H1 (cell line): Measurements from ENCODE around the gene TMEM35A. TPM values are rescaled to one million over a fixed set of nuclear protein-coding genes. Genes with fewer than 3 reads are reported as not detected.

ENCODE experiments used
- CTCF ChIA-PET: fragments of 300-600 bp; sonication (Branson Sonifier 250); formaldehyde crosslinking; loops from one replicate; lab custom pipeline; 2021; ENCODE audit not compliant: partially characterized antibody; lab: Charles Lee
- POLR2A ChIA-PET: fragments of 300-600 bp; sonication (Branson Sonifier 250); formaldehyde crosslinking; loops from one replicate; lab custom pipeline; 2021; ENCODE audit warnings: inconsistent platforms; ENCODE audit not compliant: partially characterized antibody; lab: Charles Lee
- DNase-seq, 2 experiments: peaks; one replicate each; pipeline versions ENCODE4 v3.0.0 to v3.0.0-alpha.2; 2010 to 2022; ENCODE audit warnings: low spot score in 2 of 2, low read depth in 1 of 2, mixed read lengths in 1 of 2
- FAIRE-seq: peaks from 2 replicates; lab custom pipeline; 2011; peaks lifted over from hg19 to GRCh38; lab: Jason Lieb, UNC
- H2AFZ ChIP-seq: 2 replicates; pipeline ENCODE4 v1.8.1; 2012; ENCODE audit warnings: low read length, inconsistent platforms
- H2AK5ac ChIP-seq: 2 replicates; pipeline ENCODE4 v1.6.1; 2013; ENCODE audit warnings: low read depth, low read length
- H2BK120ac ChIP-seq: replicated peaks from 2 replicates; pipeline ENCODE3; 2013; ENCODE audit warnings: low read depth, low read length, inconsistent platforms
- H2BK12ac ChIP-seq: 2 replicates; pipeline ENCODE4 v1.6.1; 2013; ENCODE audit warnings: low read depth, low read length
- H2BK15ac ChIP-seq: 2 replicates; pipeline ENCODE4 v1.6.1; 2013; ENCODE audit warnings: low read length
- H2BK20ac ChIP-seq: 2 replicates; pipeline ENCODE4 v1.6.1; 2013; ENCODE audit warnings: low read length
- H2BK5ac ChIP-seq: 2 replicates; pipeline ENCODE4 v1.6.1; 2013; ENCODE audit warnings: low read depth, low read length
- H3K14ac ChIP-seq: 2 replicates; pipeline ENCODE4 v1.6.1; 2013; ENCODE audit warnings: inconsistent platforms; ENCODE audit not compliant: insufficient read length
- H3K18ac ChIP-seq: 2 replicates; pipeline ENCODE4 v1.6.1; 2013; ENCODE audit warnings: low read length; ENCODE audit errors: extremely low read depth
- H3K23ac ChIP-seq: 2 replicates; pipeline ENCODE4 v1.6.1; 2013; ENCODE audit warnings: inconsistent platforms; ENCODE audit not compliant: insufficient read length
- H3K23me2 ChIP-seq: 2 replicates; pipeline ENCODE4 v1.6.1; 2013; ENCODE audit warnings: low read depth, low read length
- H3K27ac ChIP-seq: 2 replicates; pipeline ENCODE4 v1.6.1; 2011; ENCODE audit warnings: low read depth, low read length, inconsistent platforms
- H3K27me3 ChIP-seq, 4 experiments: replicated peaks in 1 of 4; 1 replicate in 1 of 4; 2 replicates in 3 of 4; pipeline versions ENCODE4 v1.6.1 to v1.8.1; 2011 to 2013; ENCODE audit warnings: low read length in 3 of 4, mild to moderate bottlenecking in 3 of 4, inconsistent platforms in 2 of 4, mixed read lengths in 2 of 4, moderate library complexity in 1 of 4; ENCODE audit not compliant: control insufficient read depth in 3 of 4, insufficient read depth in 3 of 4; ENCODE audit errors: extremely low read depth in 1 of 4
- H3K36me3 ChIP-seq, 4 experiments: 2 replicates each; pipeline versions ENCODE4 v1.6.1 to v1.8.1; 2011 to 2013; ENCODE audit warnings: mild to moderate bottlenecking in 4 of 4, low read length in 3 of 4, moderate library complexity in 2 of 4, control low read depth in 1 of 4, inconsistent platforms in 1 of 4; ENCODE audit not compliant: insufficient read depth in 4 of 4, control insufficient read depth in 2 of 4
- H3K4ac ChIP-seq: replicated peaks from 2 replicates; pipeline ENCODE3; 2013; ENCODE audit warnings: low read length, low read depth, mixed read lengths, inconsistent platforms; ENCODE audit not compliant: insufficient read length
- H3K4me1 ChIP-seq, 4 experiments: replicated peaks in 1 of 4; 1 replicate in 1 of 4; 2 replicates in 3 of 4; pipeline versions ENCODE4 v1.6.1 to v1.8.1; 2011 to 2013; ENCODE audit warnings: low read length in 3 of 4, inconsistent platforms in 2 of 4, mixed read lengths in 1 of 4; ENCODE audit not compliant: insufficient read depth in 4 of 4, control insufficient read depth in 3 of 4
- H3K4me2 ChIP-seq, 2 experiments: 2 replicates each; pipeline versions ENCODE4 v1.6.1 to v1.8.1; 2011 to 2013; ENCODE audit warnings: low read depth in 2 of 2, low read length in 2 of 2, control low read depth in 1 of 2, inconsistent platforms in 1 of 2, mild to moderate bottlenecking in 1 of 2; ENCODE audit not compliant: insufficient read depth in 1 of 2
- H3K4me3 ChIP-seq, 4 experiments: fragments of 200-600, 300-600 bp in 1 of 4; sonication (generic), shearing (Covaris generic), sonication (Bioruptor Twin) in 1 of 4; 2 replicates each; pipeline versions ENCODE4 v1.5.1 to v1.8.1; 2011 to 2016; ENCODE audit warnings: low read length in 4 of 4, low read depth in 3 of 4, control low read depth in 2 of 4, inconsistent platforms in 2 of 4, mild to moderate bottlenecking in 2 of 4, mixed read lengths in 1 of 4, moderate library complexity in 1 of 4; ENCODE audit not compliant: insufficient read depth in 2 of 4; ENCODE audit errors: extremely low read depth in 1 of 4
- H3K56ac ChIP-seq: replicated peaks from 2 replicates; pipeline ENCODE3; 2013; ENCODE audit warnings: low read depth, mild to moderate bottlenecking, mixed read lengths, low read length, inconsistent platforms; ENCODE audit not compliant: insufficient read length
- H3K79me1 ChIP-seq: 2 replicates; pipeline ENCODE4 v1.6.1; 2013; ENCODE audit warnings: low read depth, low read length, control low read depth
- H3K79me2 ChIP-seq, 2 experiments: 2 replicates each; pipeline versions ENCODE4 v1.6.1 to v1.8.1; 2012 to 2013; ENCODE audit warnings: low read length in 2 of 2, mild to moderate bottlenecking in 2 of 2, inconsistent platforms in 1 of 2; ENCODE audit not compliant: insufficient read depth in 2 of 2, control insufficient read depth in 1 of 2
- H3K9ac ChIP-seq, 4 experiments: replicated peaks in 1 of 4; 1 replicate in 1 of 4; 2 replicates in 3 of 4; pipeline versions ENCODE4 v1.6.1 to v1.8.1; 2011 to 2013; ENCODE audit warnings: low read depth in 3 of 4, low read length in 3 of 4, control low read depth in 2 of 4, mild to moderate bottlenecking in 2 of 4, moderate library complexity in 2 of 4, inconsistent platforms in 1 of 4; ENCODE audit errors: extremely low read depth in 1 of 4
- H3K9me3 ChIP-seq, 2 experiments: 2 replicates each; pipeline versions ENCODE4 v1.6.1 to v1.8.1; 2012 to 2013; ENCODE audit warnings: mild to moderate bottlenecking in 2 of 2, moderate library complexity in 2 of 2, control low read depth in 1 of 2, inconsistent platforms in 1 of 2, low read depth in 1 of 2, low read length in 1 of 2, mixed read lengths in 1 of 2; ENCODE audit not compliant: insufficient read depth in 2 of 2
- H4K20me1 ChIP-seq, 2 experiments: replicated peaks in 1 of 2; 2 replicates each; pipeline versions ENCODE3 to v1.8.1; 2011 to 2013; ENCODE audit warnings: inconsistent platforms in 2 of 2, low read length in 2 of 2, mild to moderate bottlenecking in 1 of 2; ENCODE audit not compliant: insufficient read depth in 2 of 2, control insufficient read depth in 1 of 2
- H4K5ac ChIP-seq: 2 replicates; pipeline ENCODE4 v1.6.1; 2013; ENCODE audit warnings: low read length, low read depth, mixed read lengths, inconsistent platforms; ENCODE audit not compliant: insufficient read length
- H4K8ac ChIP-seq: 2 replicates; pipeline ENCODE4 v1.8.0; 2013; ENCODE audit warnings: mild to moderate bottlenecking, moderate library complexity, low read length, inconsistent platforms; ENCODE audit not compliant: insufficient read depth; ENCODE audit errors: extremely low read depth
- H4K91ac ChIP-seq: replicated peaks from 2 replicates; pipeline ENCODE3; 2013; ENCODE audit warnings: low read length, mixed read lengths, inconsistent platforms; ENCODE audit not compliant: insufficient read length
- BRCA1 ChIP-seq: IDR thresholded peaks from 2 replicates; pipeline ENCODE4 v1.6.1; 2012; ENCODE audit warnings: low read depth, low read length, improper control_type of control experiment
- CHD1 ChIP-seq: IDR thresholded peaks from 2 replicates; pipeline ENCODE4 v1.6.1; 2012; ENCODE audit warnings: low read depth, low read length, improper control_type of control experiment
- CREB1 ChIP-seq: IDR thresholded peaks from 2 replicates; pipeline ENCODE4 v1.6.1; 2012; ENCODE audit warnings: inconsistent platforms
- EZH2 ChIP-seq: fragments of 200-600 bp; sonication (generic); IDR thresholded peaks from 2 replicates; pipeline ENCODE4 v1.7.1; 2012; ENCODE audit warnings: low read depth, mild to moderate bottlenecking, moderate library complexity, low read length, inconsistent platforms; ENCODE audit not compliant: severe bottlenecking
- FOSL1 ChIP-seq: IDR thresholded peaks from 2 replicates; pipeline ENCODE4 v1.6.1; 2011; ENCODE audit warnings: mild to moderate bottlenecking, low read depth, low read length, moderate library complexity; ENCODE audit not compliant: insufficient read depth
- GABPA ChIP-seq: IDR thresholded peaks from 2 replicates; pipeline ENCODE4 v1.6.1; 2011; ENCODE audit warnings: mild to moderate bottlenecking, low read length, moderate library complexity, borderline replicate concordance; ENCODE audit not compliant: insufficient read depth
- HDAC6 ChIP-seq: IDR thresholded peaks from one replicate; pipeline ENCODE4 v1.7.1; 2012; ENCODE audit warnings: low read depth, mild to moderate bottlenecking, inconsistent platforms, low read length, moderate library complexity
- POLR2A ChIP-seq, 2 experiments: IDR thresholded peaks; 1 replicate in 1 of 2; 2 replicates in 1 of 2; pipeline ENCODE4 v1.6.1; 2011; ENCODE audit warnings: low read depth in 2 of 2, low read length in 2 of 2, mild to moderate bottlenecking in 2 of 2; ENCODE audit errors: control extremely low read depth in 1 of 2
- RFX5 ChIP-seq: IDR thresholded peaks from 2 replicates; pipeline ENCODE4 v1.6.1; 2011; ENCODE audit warnings: low read depth, low read length, improper control_type of control experiment, borderline replicate concordance
- SP4 ChIP-seq: IDR thresholded peaks from 2 replicates; pipeline ENCODE4 v1.6.1; 2012; ENCODE audit warnings: low read length, inconsistent platforms
- TEAD4 ChIP-seq: IDR thresholded peaks from 2 replicates; pipeline ENCODE4 v1.6.1; 2012; ENCODE audit warnings: low read depth, low read length, inconsistent platforms, mixed read lengths
- YY1 ChIP-seq: IDR thresholded peaks from 2 replicates; pipeline ENCODE4 v1.6.1; 2011; ENCODE audit warnings: low read depth, mild to moderate bottlenecking, low read length
- WGBS, 2 experiments: shearing (Covaris generic) in 1 of 2; methylation state at CpG; one replicate each; pipeline versions ENCODE4 v1.1.6 to v1.1.7; 2013 to 2015; ENCODE audit warnings: low lambda C conversion rate in 2 of 2, mixed read lengths in 2 of 2, inconsistent platforms in 1 of 2, low coverage in 1 of 2, missing lambda C conversion rate in 1 of 2; ENCODE audit not compliant: insufficient replicate concordance in 2 of 2, insufficient coverage in 1 of 2, insufficient read length in 1 of 2; ENCODE audit errors: extremely low coverage in 1 of 2, missing lambda C conversion rate in 1 of 2; 5-methylcytosine and 5-hydroxymethylcytosine counted together
- polyA plus RNA-seq, 7 experiments: library from polyadenylated mRNA; depleted of rRNA in 3 of 7; stranded (reverse) in 5 of 7; unstranded in 2 of 7; fragments of >200 nt in 5 of 7; fragments of 200-250 nt in 2 of 7; gene quantifications; 1 replicate in 5 of 7; 2 replicates in 1 of 7; 4 replicates in 1 of 7; pipeline versions ENCODE4 v1.2.1 to v1.2.3, GENCODE V29; 2011 to 2013; ENCODE audit warnings: missing spikeins in 2 of 7, mixed read lengths in 2 of 7
- total RNA-seq: library from RNA; stranded (reverse); fragmentation: NEBNext Ultra II Directional; extraction: Animal tissue kit (Norgen Biotek cat#: 25700); gene quantifications from 2 replicates; pipeline ENCODE4 v1.2.1, GENCODE V29; 2021

Gene TMEM35A
- total and polyA plus RNA-seq, 2 of the 8 experiments (the other 6 are each of a cell fraction or from before 2014, with no cell fraction given) = 5.5 to 5.8 TPM

- Histone ChIP-seq H2BK12ac (no peak overlapping the region), H2BK15ac (no peak overlapping the region), H3K9ac (no peak overlapping the region), H3K56ac (no peak overlapping the region), H4K5ac (no peak overlapping the region), H3K79me1 (no peaks in the 10 kb centered on the region), H4K91ac (no peak overlapping the region), H4K8ac (no peak overlapping the region), H3K18ac (no peak overlapping the region), H3K79me2 (no peaks in the 10 kb centered on the region), H3K4ac (no peak overlapping the region), H3K9me3 (no peaks in the 10 kb centered on the region), H2BK20ac (no peak overlapping the region), H3K4me3 (no peak overlapping the region), H3K36me3 (no peaks in the 10 kb centered on the region), H3K23me2 (no peaks in the 10 kb centered on the region; the same call in 1 of the 2 replicates), H2AK5ac (no peak overlapping the region), H3K23ac (no peak overlapping the region), H3K27ac (no peak overlapping the region), H2BK120ac (no peak overlapping the region), H3K4me1 (no peaks in the 10 kb centered on the region), H3K4me2 (no peak overlapping the region), H3K14ac (no peak overlapping the region), H3K27me3 (no peaks in the 10 kb centered on the region), H4K20me1 (no peaks in the 10 kb centered on the region), H2BK5ac (no peak overlapping the region), H2AFZ (no peak overlapping the region)
- TF ChIP-seq TEAD4 (no peak), EZH2 (no peak), CHD1 (no peak), FOSL1 (no peak), BRCA1 (no peak), POLR2A (IDR thresholded peaks at IDR 0.05; ENCODE audit: control extremely low read depth in 1 of 2, low read depth in 2 of 2, low read length in 2 of 2) (no peak), GABPA (no peak), SP4 (no peak), RFX5 (no peak), YY1 (no peak), CREB1 (no peak), HDAC6 (no peak)
- ChIA-PET POLR2A (interaction anchor here (1.7 kb wide), 1 partner anchor 12 kb away, joined by 7 read pairs; no protein-coding TSS in a partner anchor), CTCF (interaction anchor here (0.7 kb wide), 1 partner anchor 97 kb away, joined by 3 read pairs; no protein-coding TSS in a partner anchor)
- WGBS, 2 experiments = no CpG with 5 or more reads among the region's 1 CpG
- DNase-seq = no peak
- no peak for FAIRE-seq
Measured at GRCh38 chrX:101091817-101092216, 13.1 kb downstream of the TMEM35A start.
